ENCODE data around the gene INPP4B. TPM values are rescaled to one million over a fixed set of nuclear protein-coding genes. Genes with fewer than 3 reads are reported as not detected.

The INPP4B gene
- total RNA-seq, 1 donor from 2014 or later = 3.4 TPM

DNA sequence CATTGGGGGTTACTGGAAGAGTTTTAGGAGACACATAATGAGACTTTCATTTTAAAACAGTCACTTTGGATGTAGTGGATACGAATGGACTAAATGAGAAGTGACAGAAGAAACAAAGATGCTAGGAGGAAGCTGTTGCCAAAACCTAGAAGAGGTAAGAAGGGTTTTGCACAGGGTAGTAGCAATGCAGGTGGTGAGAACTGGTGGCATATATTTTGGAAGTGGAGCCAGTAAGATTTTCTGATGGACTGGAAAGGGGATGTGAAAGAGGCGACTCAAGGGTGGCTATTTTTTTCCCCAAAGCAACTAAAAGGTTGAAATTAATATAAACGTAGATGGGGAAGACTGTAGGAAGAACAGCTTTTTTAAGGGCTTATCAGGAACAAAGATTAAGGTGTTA, 747.7 kb downstream of the INPP4B start:
- no peak overlapping the region for H3K4me3 Mint-ChIP-seq (ENCODE audit: low read depth)
- H3K9me3 Mint-ChIP-seq (ENCODE audit: low read depth) = no peaks in the 10 kb centered on the region
- no peaks in the 10 kb centered on the region for H3K36me3 Mint-ChIP-seq (ENCODE audit: insufficient read depth)
- H3K4me1 Mint-ChIP-seq (ENCODE audit: low read depth) = no peaks in the 10 kb centered on the region
- DNase-seq (ENCODE audit: low spot score, unreplicated experiment) = no peak
- H3K27ac Mint-ChIP-seq = no peak overlapping the region
- TF ChIP-seq, protein P1, sequence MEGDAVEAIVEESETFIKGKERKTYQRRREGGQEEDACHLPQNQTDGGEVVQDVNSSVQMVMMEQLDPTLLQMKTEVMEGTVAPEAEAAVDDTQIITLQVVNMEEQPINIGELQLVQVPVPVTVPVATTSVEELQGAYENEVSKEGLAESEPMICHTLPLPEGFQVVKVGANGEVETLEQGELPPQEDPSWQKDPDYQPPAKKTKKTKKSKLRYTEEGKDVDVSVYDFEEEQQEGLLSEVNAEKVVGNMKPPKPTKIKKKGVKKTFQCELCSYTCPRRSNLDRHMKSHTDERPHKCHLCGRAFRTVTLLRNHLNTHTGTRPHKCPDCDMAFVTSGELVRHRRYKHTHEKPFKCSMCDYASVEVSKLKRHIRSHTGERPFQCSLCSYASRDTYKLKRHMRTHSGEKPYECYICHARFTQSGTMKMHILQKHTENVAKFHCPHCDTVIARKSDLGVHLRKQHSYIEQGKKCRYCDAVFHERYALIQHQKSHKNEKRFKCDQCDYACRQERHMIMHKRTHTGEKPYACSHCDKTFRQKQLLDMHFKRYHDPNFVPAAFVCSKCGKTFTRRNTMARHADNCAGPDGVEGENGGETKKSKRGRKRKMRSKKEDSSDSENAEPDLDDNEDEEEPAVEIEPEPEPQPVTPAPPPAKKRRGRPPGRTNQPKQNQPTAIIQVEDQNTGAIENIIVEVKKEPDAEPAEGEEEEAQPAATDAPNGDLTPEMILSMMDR (IDR thresholded peaks at IDR 0.05; ENCODE audit: unreplicated experiment) = no peak
- no peaks in the 10 kb centered on the region for H3K27me3 Mint-ChIP-seq

- H3K4me3 Mint-ChIP-seq (ENCODE audit: low read depth) = no peak overlapping the region
- TF ChIP-seq, protein P1 (IDR thresholded peaks at IDR 0.05; ENCODE audit: unreplicated experiment) = no peak
- no peak for DNase-seq (ENCODE audit: low spot score, unreplicated experiment)
- H3K27me3 Mint-ChIP-seq = no peaks in the 10 kb centered on the region
- H3K27ac Mint-ChIP-seq = no peak overlapping the region
- no peaks in the 10 kb centered on the region for H3K36me3 Mint-ChIP-seq (ENCODE audit: insufficient read depth)
- no peaks in the 10 kb centered on the region for H3K9me3 Mint-ChIP-seq (ENCODE audit: low read depth)
- H3K4me1 Mint-ChIP-seq (ENCODE audit: low read depth) = no peaks in the 10 kb centered on the region
Measured at GRCh38 chr4:142097015-142097414, 749.1 kb downstream of the INPP4B start.

GRCh38 chr4:142095886-142096605, 750.1 kb downstream of the INPP4B start:
- DNase-seq (ENCODE audit: low spot score, unreplicated experiment) = no peak
- Mint-ChIP-seq H3K36me3 (ENCODE audit: insufficient read depth) (no peaks in the 10 kb centered on the region), H3K9me3 (ENCODE audit: low read depth) (no peaks in the 10 kb centered on the region), H3K27me3 (no peaks in the 10 kb centered on the region), H3K4me1 (ENCODE audit: low read depth) (no peaks in the 10 kb centered on the region), H3K27ac (no peak overlapping the region), H3K4me3 (ENCODE audit: low read depth) (no peak overlapping the region)
- TF ChIP-seq, protein P1 (IDR thresholded peaks at IDR 0.05; ENCODE audit: unreplicated experiment) = no peak

GRCh38 chr4:142092941-142093340, 753.2 kb downstream of the INPP4B start:
- TF ChIP-seq, protein P1 (IDR thresholded peaks at IDR 0.05; ENCODE audit: unreplicated experiment) = no peak
- no peaks in the 10 kb centered on the region for H3K9me3 Mint-ChIP-seq (ENCODE audit: low read depth)

DNA sequence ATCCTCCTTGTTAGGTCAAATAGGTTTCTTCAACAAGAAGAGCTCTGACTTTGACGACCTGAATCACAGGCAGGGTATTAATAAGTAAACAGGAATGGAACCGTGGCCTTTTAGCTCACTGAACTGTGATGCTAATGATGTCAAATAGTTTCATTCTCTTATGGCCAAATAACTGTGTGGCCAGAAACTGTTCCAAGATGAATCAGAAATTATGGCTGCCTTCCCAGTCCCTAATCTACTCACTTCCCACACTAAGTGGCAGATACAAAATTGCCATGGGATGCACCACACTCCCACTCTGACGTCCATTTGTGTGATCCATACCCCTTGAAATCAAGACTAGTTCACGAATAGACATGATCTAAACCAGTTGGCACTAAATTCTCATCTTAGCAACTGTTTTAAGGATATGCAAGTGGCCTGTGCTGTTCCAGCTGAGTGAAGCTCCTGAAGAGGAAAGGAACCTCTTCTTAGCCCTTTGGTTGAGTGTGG, 754.4 kb downstream of the INPP4B start:
- TF ChIP-seq, protein P1 (IDR thresholded peaks at IDR 0.05; ENCODE audit: unreplicated experiment) = no peak
- no peak for DNase-seq (ENCODE audit: low spot score, unreplicated experiment)
- Mint-ChIP-seq H3K9me3 (ENCODE audit: low read depth) (no peaks in the 10 kb centered on the region), H3K27me3 (no peaks in the 10 kb centered on the region), H3K4me1 (ENCODE audit: low read depth) (no peaks in the 10 kb centered on the region), H3K4me3 (ENCODE audit: low read depth) (no peak overlapping the region), H3K36me3 (ENCODE audit: insufficient read depth) (no peaks in the 10 kb centered on the region), H3K27ac (no peak overlapping the region)

More at GRCh38 chr4:142092941-142093340, 753.2 kb downstream of the INPP4B start:
- DNase-seq (ENCODE audit: low spot score, unreplicated experiment) = no peak
- H3K36me3 Mint-ChIP-seq (ENCODE audit: insufficient read depth) = no peaks in the 10 kb centered on the region
- H3K27ac Mint-ChIP-seq = no peak overlapping the region
- H3K27me3 Mint-ChIP-seq = no peaks in the 10 kb centered on the region
- H3K4me1 Mint-ChIP-seq (ENCODE audit: low read depth) = no peaks in the 10 kb centered on the region
- H3K4me3 Mint-ChIP-seq (ENCODE audit: low read depth) = no peak overlapping the region

Measured in progenitor cell of endocrine pancreas (in vitro differentiated cells).